PC-3 (cell line): ENCODE results near the gene NPRL2. TPM values are rescaled to one million over a fixed set of nuclear protein-coding genes. Genes with fewer than 3 reads are reported as not detected.

Source experiments
- ATAC-seq: fragments of 200-7000 bp; cut with Tn5 transposase; 2 replicates; pipeline ENCODE4 v1.9.1; 2020; ENCODE audit warnings: mild to moderate bottlenecking, moderate library complexity
- BruUV-seq: library from RNA; stranded (reverse); fragments of 400-500 nt; replicated peaks from 2 replicates; lab custom pipeline; 2021; lab: Mats Ljungman, UMichigan
- CTCF ChIA-PET: fragments of 300-600 bp; sonication (Branson Sonifier 250); formaldehyde crosslinking; loops from one replicate; lab custom pipeline; 2022; ENCODE audit warnings: antibody characterized with exemption; lab: Charles Lee
- POLR2A ChIA-PET: fragments of 300-600 bp; sonication (Branson Sonifier 250); formaldehyde crosslinking; loops from one replicate; lab custom pipeline; 2022; ENCODE audit warnings: antibody characterized with exemption; ENCODE audit not compliant: unreplicated experiment; lab: Charles Lee
- DNase-seq: peaks from one replicate; pipeline ENCODE4 v3.0.0-alpha.2; 2015
- H2AFZ ChIP-seq: fragments of 300-600 bp; sonication (generic); 2 replicates; pipeline ENCODE4 v1.6.0; 2016; ENCODE audit warnings: antibody characterized with exemption, low read length
- H3F3A ChIP-seq: fragments of 300-600 bp; sonication (generic); one replicate; pipeline ENCODE4 v1.6.0; 2017; ENCODE audit warnings: antibody characterized with exemption, low read length, control low read depth, mild to moderate bottlenecking; ENCODE audit not compliant: unreplicated experiment
- H3K27ac ChIP-seq: fragments of 300-600 bp; sonication (generic); 2 replicates; pipeline ENCODE4 v1.5.1; 2016; ENCODE audit warnings: mild to moderate bottlenecking, low read length
- H3K27me3 ChIP-seq: fragments of 300-600 bp; sonication (generic); 2 replicates; pipeline ENCODE4 v1.6.1; 2016; ENCODE audit warnings: low read length, mixed read lengths
- H3K36me3 ChIP-seq: fragments of 300-600 bp; sonication (generic); 2 replicates; pipeline ENCODE4 v1.6.1; 2016; ENCODE audit warnings: low read depth, mixed run types, low read length, mixed read lengths
- H3K4me1 ChIP-seq: fragments of 300-600 bp; sonication (generic); 2 replicates; pipeline ENCODE4 v1.5.1; 2016; ENCODE audit warnings: low read length; ENCODE audit not compliant: insufficient read depth
- H3K4me2 ChIP-seq: fragments of 300-600 bp; sonication (generic); 2 replicates; pipeline ENCODE4 v1.6.0; 2016; ENCODE audit warnings: low read length
- H3K4me3 ChIP-seq: fragments of 300-600 bp; sonication (generic); 2 replicates; pipeline ENCODE4 v1.5.1; 2016; ENCODE audit warnings: mild to moderate bottlenecking, low read length, mixed read lengths
- H3K79me2 ChIP-seq: fragments of 300-600 bp; sonication (generic); 2 replicates; pipeline ENCODE4 v1.6.1; 2017; ENCODE audit warnings: low read length, mixed read lengths
- H3K9ac ChIP-seq: fragments of 300-600 bp; sonication (generic); 2 replicates; pipeline ENCODE4 v1.6.0; 2016; ENCODE audit warnings: mild to moderate bottlenecking, low read length
- H3K9me2 ChIP-seq: fragments of 300-600 bp; sonication (generic); replicated peaks from 2 replicates; pipeline ENCODE4 v1.6.1; 2016; ENCODE audit warnings: mixed run types, low read length, mixed read lengths
- H3K9me3 ChIP-seq: fragments of 300-600 bp; sonication (generic); 2 replicates; pipeline ENCODE4 v1.6.1; 2016; ENCODE audit warnings: low read length, mixed read lengths
- H4K20me1 ChIP-seq: fragments of 300-600 bp; sonication (generic); 2 replicates; pipeline ENCODE4 v1.6.1; 2016; ENCODE audit warnings: low read length, mixed read lengths
- EZH2 ChIP-seq: fragments of 300-600 bp; sonication (generic); IDR thresholded peaks from one replicate; pipeline ENCODE4 v1.6.1; 2017; ENCODE audit warnings: antibody characterized with exemption, mild to moderate bottlenecking, low read length; ENCODE audit not compliant: unreplicated experiment
- EZH2phosphoT487 ChIP-seq: fragments of 300-600 bp; sonication (generic); IDR thresholded peaks from 2 replicates; pipeline ENCODE4 v1.6.1; 2018; ENCODE audit warnings: mild to moderate bottlenecking, antibody characterized with exemption, low read length, borderline replicate concordance
- intact Hi-C: fragments of 100-400 bp; cut with micrococcal nuclease; formaldehyde crosslinking; loops from 2 replicates; pipeline ENCODE4 v1.9.0; 2023
- total RNA-seq: library from RNA; depleted of rRNA; stranded (reverse); fragments of >200 nt; gene quantifications from 2 replicates; pipeline ENCODE4 v1.2.3, GENCODE V29; 2014
- TF ChIP-seq, protein P1 (sequence below): fragments of 300-600 bp; sonication (generic); conservative IDR thresholded peaks from 2 replicates; pipeline ENCODE4 v1.5.1; 2017; ENCODE audit warnings: antibody characterized with exemption, low read depth, mild to moderate bottlenecking, low read length

Gene NPRL2
- total RNA-seq, 1 experiment from 2014 or later, result 56.9 TPM

DNA sequence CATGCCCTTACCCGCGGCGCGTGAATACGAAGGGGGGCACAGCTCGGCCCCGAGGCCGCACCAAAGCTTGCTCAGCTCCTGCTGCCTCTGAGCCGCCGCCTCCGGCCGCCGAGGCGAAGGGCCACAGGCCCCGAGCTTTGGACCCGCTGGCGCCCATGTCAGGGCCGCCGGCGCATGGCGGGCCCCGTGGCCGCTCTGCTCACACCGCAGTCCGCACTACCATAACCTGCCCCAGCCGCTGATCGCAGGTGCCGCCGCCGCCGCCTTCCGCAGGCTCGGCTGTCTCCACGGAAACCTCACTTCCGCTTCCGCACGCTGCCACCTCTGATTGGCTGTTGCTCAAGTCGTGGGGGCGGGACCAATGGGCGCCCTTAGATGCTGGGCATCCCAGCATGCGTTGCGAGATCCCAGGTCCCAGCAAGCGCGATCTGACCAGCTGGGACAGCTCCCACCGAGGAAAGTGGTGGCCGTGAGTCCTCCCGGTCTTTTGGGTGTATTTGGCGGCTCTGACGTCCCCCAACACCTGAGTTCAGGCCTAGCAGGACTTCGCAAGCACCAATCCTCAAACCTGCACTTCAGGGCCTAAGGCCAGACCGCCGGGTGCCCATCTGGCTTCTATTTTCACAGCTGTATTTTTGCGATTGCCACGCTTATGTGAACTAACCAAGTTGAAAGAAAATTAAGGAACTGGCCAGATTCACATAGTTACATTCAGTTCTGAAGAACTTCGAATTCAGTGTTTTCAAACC lies 22.5 kb downstream of the NPRL2 start, which contains the start of gene TUSC2:
Gene TUSC2 (minus strand): TSS at position 281 of the 749 bp plus-strand sequence. CDS start 124 bp downstream, at position 157.
- peaks cover 32% of the 10 kb centered on the region for H3K79me2 ChIP-seq
- H2AFZ ChIP-seq, result peak within 1 kb of the TSS; percentile 66
- CTCF ChIA-PET, result interaction anchor here (0.5 to 1.0 kb wide), 7 partner anchors 9 to 974 kb away, joined by 3 to 10 read pairs (median 5); no protein-coding TSS in a partner anchor
- intact Hi-C loops, result no loop called here
- DNase-seq (peak; percentile 99), ATAC-seq (peak; percentile 90)
- H3F3A ChIP-seq, result no peaks in the 10 kb centered on the region
- no peaks in the 10 kb centered on the region for H3K27me3 ChIP-seq
- POLR2A ChIA-PET, result interaction anchor here (0.7 to 1.7 kb wide), 3 partner anchors 9 to 13 kb away, joined by 3 to 14 read pairs (median 3); no protein-coding TSS in a partner anchor
- peak within 1 kb of the TSS; percentile 96 for H3K4me3 ChIP-seq
- H3K36me3 ChIP-seq, result peaks cover 26% of the 10 kb centered on the region; the same call in 1 of the 2 replicates
- TF ChIP-seq, protein P1, sequence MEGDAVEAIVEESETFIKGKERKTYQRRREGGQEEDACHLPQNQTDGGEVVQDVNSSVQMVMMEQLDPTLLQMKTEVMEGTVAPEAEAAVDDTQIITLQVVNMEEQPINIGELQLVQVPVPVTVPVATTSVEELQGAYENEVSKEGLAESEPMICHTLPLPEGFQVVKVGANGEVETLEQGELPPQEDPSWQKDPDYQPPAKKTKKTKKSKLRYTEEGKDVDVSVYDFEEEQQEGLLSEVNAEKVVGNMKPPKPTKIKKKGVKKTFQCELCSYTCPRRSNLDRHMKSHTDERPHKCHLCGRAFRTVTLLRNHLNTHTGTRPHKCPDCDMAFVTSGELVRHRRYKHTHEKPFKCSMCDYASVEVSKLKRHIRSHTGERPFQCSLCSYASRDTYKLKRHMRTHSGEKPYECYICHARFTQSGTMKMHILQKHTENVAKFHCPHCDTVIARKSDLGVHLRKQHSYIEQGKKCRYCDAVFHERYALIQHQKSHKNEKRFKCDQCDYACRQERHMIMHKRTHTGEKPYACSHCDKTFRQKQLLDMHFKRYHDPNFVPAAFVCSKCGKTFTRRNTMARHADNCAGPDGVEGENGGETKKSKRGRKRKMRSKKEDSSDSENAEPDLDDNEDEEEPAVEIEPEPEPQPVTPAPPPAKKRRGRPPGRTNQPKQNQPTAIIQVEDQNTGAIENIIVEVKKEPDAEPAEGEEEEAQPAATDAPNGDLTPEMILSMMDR, result no peak
- TF ChIP-seq EZH2 (no peak), EZH2phosphoT487 (no peak)
- peak within 1 kb of the TSS; percentile 92 for H3K9ac ChIP-seq
- no peaks in the 10 kb centered on the region for H4K20me1 ChIP-seq
- peaks cover 10% of the 10 kb centered on the region; the same call in 1 of the 2 replicates for H3K4me1 ChIP-seq
- BruUV-seq, result no TSS peak
- H3K27ac ChIP-seq, result peak within 1 kb of the TSS; percentile 4; the same call in 1 of the 2 replicates
- H3K4me2 ChIP-seq, result peak within 1 kb of the TSS; percentile 78
- no peaks in the 10 kb centered on the region for H3K9me3 ChIP-seq
- H3K9me2 ChIP-seq, result no peaks in the 10 kb centered on the region

DNA sequence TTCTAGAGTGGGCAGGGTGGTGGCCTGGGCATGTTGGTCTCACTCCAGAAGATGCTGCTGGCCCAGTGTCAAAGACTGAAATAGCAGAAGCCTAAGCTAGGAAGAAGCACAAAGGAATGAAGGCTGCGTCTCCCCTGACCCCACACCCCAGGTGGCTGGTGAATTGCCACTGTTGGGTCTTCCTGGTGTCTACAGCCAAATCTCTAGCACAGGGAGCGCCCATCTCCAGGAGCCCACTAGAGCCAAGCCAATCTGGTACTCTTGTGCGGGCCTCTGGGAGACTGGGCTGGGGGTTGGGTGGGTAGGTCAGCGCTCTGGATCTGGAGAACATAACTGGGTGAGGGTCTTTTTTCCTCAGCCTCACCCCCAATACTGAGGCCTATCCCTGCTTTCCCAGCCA lies 23.4 kb downstream of the NPRL2 start:
- DNase-seq, result no peak
- no peak for ATAC-seq
- ChIA-PET POLR2A (interaction anchor here (1.7 kb wide), 1 partner anchor 10 kb away, joined by 14 read pairs; no protein-coding TSS in a partner anchor), CTCF (interaction anchor here (0.6 to 1.0 kb wide), 3 partner anchors 10 to 973 kb away, joined by 3 to 8 read pairs (median 4); no protein-coding TSS in a partner anchor)
- BruUV-seq, result TSS peak; percentile 30
- Histone ChIP-seq H3K27ac (no peak overlapping the region), H4K20me1 (no peaks in the 10 kb centered on the region), H3K9me2 (no peaks in the 10 kb centered on the region), H3K79me2 (peaks cover 22% of the 10 kb centered on the region), H3K9me3 (no peaks in the 10 kb centered on the region), H3K9ac (peak overlapping the region; percentile 92), H3K4me1 (peaks cover 10% of the 10 kb centered on the region; the same call in 1 of the 2 replicates), H3F3A (no peaks in the 10 kb centered on the region), H3K4me2 (peak overlapping the region; percentile 78), H3K27me3 (no peaks in the 10 kb centered on the region), H3K36me3 (peaks cover 24% of the 10 kb centered on the region; the same call in 1 of the 2 replicates), H2AFZ (no peak overlapping the region), H3K4me3 (peak overlapping the region; percentile 96)
- no peak for TF ChIP-seq EZH2
- TF ChIP-seq, protein P1, result no peak
- TF ChIP-seq EZH2phosphoT487, result no peak
- intact Hi-C loops, result no loop called here
